ENCODE results near the gene RHBDL1. TPM values are rescaled to one million over a fixed set of nuclear protein-coding genes. Genes with fewer than 3 reads are reported as not detected.

Gene RHBDL1
- polyA plus RNA-seq, 1 donor (not counting 4 experiments of a cell fraction or from before 2014, with no cell fraction given), result 0.71 TPM

- Histone ChIP-seq H3K9me3 (ENCODE audit: control insufficient read depth, low read depth, low read length) (no peaks in the 10 kb centered on the region), H3K9me1 (ENCODE audit: control insufficient read depth, extremely low read depth, insufficient read depth, low read length) (peaks cover 2% of the 10 kb centered on the region), H3K79me2 (ENCODE audit: control insufficient read depth, insufficient read depth, low read length) (peaks cover 8% of the 10 kb centered on the region), H3K4me3 (ENCODE audit: control insufficient read depth in 2 of 3, extremely low read depth in 1 of 3, insufficient read depth in 2 of 3, low read depth in 1 of 3, low read length in 3 of 3) (no peak overlapping the region), H3K36me3 (ENCODE audit: control insufficient read depth in 2 of 2, extremely low read depth in 1 of 2, insufficient read depth in 2 of 2, low read length in 2 of 2) (peaks cover 0 to 1% of the 10 kb centered on the region in 2 experiments), H4K20me1 (ENCODE audit: control insufficient read depth, extremely low read depth, insufficient read depth, low read length) (peaks cover 7% of the 10 kb centered on the region), H3K27ac (ENCODE audit: control insufficient read depth, insufficient read depth, low read length) (no peak overlapping the region), H3K27me3 (ENCODE audit: control insufficient read depth, extremely low read depth, insufficient read depth, low read length) (no peaks in the 10 kb centered on the region), H3K4me2 (ENCODE audit: control insufficient read depth, extremely low read depth, insufficient read depth, low read depth, low read length) (no peak overlapping the region), H3K4me1 (ENCODE audit: control insufficient read depth, extremely low read depth, insufficient read depth, low read length) (peaks cover 27% of the 10 kb centered on the region), H3K9ac (ENCODE audit: control insufficient read depth, extremely low read depth, insufficient read depth, low read length) (no peak overlapping the region), H2AFZ (ENCODE audit: control insufficient read depth, low read length) (no peak overlapping the region)
- no peak for TF ChIP-seq EZH2 (IDR thresholded peaks at IDR 0.05; ENCODE audit: low read length)
- no peak for TF ChIP-seq CTCF (optimal IDR thresholded peaks at IDR 0.05 in 1 of 3, IDR thresholded peaks at IDR 0.05 in 1 of 3, conservative IDR thresholded peaks at IDR 0.05 in 1 of 3; ENCODE audit: extremely low read depth in 1 of 3, insufficient read depth in 2 of 3, low read length in 3 of 3)
- no peak for DNase-seq (ENCODE audit: low read depth, low spot score)
- dilution Hi-C loops (cut with MboI; ENCODE audit: extremely low pct_ligation_motif_present, low sequenced_read_pairs), result no loop called here
- FAIRE-seq, result no peak
Measured at GRCh38 chr16:718389-718788, 42.9 kb downstream of the RHBDL1 start.

GRCh38 chr16:718922-719321 lies 43.5 kb downstream of the RHBDL1 start:
- TF ChIP-seq EZH2 (IDR thresholded peaks at IDR 0.05; ENCODE audit: low read length), result no peak
- Histone ChIP-seq H3K4me1 (ENCODE audit: control insufficient read depth, extremely low read depth, insufficient read depth, low read length) (peaks cover 26% of the 10 kb centered on the region), H3K4me2 (ENCODE audit: control insufficient read depth, extremely low read depth, insufficient read depth, low read depth, low read length) (no peak overlapping the region)

More at GRCh38 chr16:718922-719321, 43.5 kb downstream of the RHBDL1 start:
- no peaks in the 10 kb centered on the region for H3K9me3 ChIP-seq (ENCODE audit: control insufficient read depth, low read depth, low read length)
- dilution Hi-C loops (cut with MboI; ENCODE audit: extremely low pct_ligation_motif_present, low sequenced_read_pairs), result no loop called here
- H3K27ac ChIP-seq (ENCODE audit: control insufficient read depth, insufficient read depth, low read length), result no peak overlapping the region
- no peak overlapping the region for H2AFZ ChIP-seq (ENCODE audit: control insufficient read depth, low read length)
- H3K9ac ChIP-seq (ENCODE audit: control insufficient read depth, extremely low read depth, insufficient read depth, low read length), result no peak overlapping the region
- DNase-seq (ENCODE audit: low read depth, low spot score), result no peak
- peaks cover 0 to 1% of the 10 kb centered on the region in 2 experiments for H3K36me3 ChIP-seq (ENCODE audit: control insufficient read depth in 2 of 2, extremely low read depth in 1 of 2, insufficient read depth in 2 of 2, low read length in 2 of 2)
- H3K4me3 ChIP-seq (ENCODE audit: control insufficient read depth in 2 of 3, extremely low read depth in 1 of 3, insufficient read depth in 2 of 3, low read depth in 1 of 3, low read length in 3 of 3), result no peak overlapping the region
- peaks cover 7% of the 10 kb centered on the region for H4K20me1 ChIP-seq (ENCODE audit: control insufficient read depth, extremely low read depth, insufficient read depth, low read length)
- peaks cover 8% of the 10 kb centered on the region for H3K79me2 ChIP-seq (ENCODE audit: control insufficient read depth, insufficient read depth, low read length)
- peaks cover 2% of the 10 kb centered on the region for H3K9me1 ChIP-seq (ENCODE audit: control insufficient read depth, extremely low read depth, insufficient read depth, low read length)
- FAIRE-seq, result no peak
- no peaks in the 10 kb centered on the region for H3K27me3 ChIP-seq (ENCODE audit: control insufficient read depth, extremely low read depth, insufficient read depth, low read length)
